H54 (cell line): ENCODE data around the gene PIF1.

Experiments
- DNase-seq: peaks from one replicate; pipeline ENCODE4 v3.0.0; 2011; ENCODE audit warnings: low spot score, mixed read lengths; ENCODE audit not compliant: insufficient read length
- FAIRE-seq: peaks from 3 replicates; lab custom pipeline; 2011; peaks lifted over from hg19 to GRCh38; lab: Jason Lieb, UNC
- POLR2A ChIP-seq: IDR thresholded peaks from 2 replicates; pipeline ENCODE4 v1.6.1; 2011; ENCODE audit warnings: low read depth, mild to moderate bottlenecking, low read length

Gene PIF1

DNA sequence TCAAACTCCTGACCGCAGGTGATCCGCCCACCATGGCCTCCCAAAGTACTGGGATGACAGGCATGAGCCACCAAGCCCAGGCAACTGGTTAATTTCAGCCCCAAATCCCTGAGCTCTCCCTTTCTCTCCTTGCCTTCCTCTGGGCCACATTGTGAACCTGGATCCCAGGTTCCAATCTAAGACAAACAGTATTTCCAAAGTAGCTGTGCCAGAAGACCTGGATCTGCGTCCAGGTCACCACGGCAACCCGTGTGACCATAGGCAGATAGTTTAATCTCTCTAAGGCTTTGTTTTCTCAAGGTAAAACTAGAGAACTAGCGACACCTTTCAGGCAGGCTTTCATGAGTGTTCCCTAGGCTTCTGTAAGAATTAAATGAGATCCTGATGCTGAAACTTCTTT, 44.1 kb downstream of the PIF1 start:
- TF ChIP-seq POLR2A = no peak
- no peak for FAIRE-seq
- DNase-seq = no peak

- DNase-seq = no peak
- TF ChIP-seq POLR2A = no peak
- no peak for FAIRE-seq
Measured at GRCh38 chr15:64780600-64781156, 44.8 kb downstream of the PIF1 start.

DNA sequence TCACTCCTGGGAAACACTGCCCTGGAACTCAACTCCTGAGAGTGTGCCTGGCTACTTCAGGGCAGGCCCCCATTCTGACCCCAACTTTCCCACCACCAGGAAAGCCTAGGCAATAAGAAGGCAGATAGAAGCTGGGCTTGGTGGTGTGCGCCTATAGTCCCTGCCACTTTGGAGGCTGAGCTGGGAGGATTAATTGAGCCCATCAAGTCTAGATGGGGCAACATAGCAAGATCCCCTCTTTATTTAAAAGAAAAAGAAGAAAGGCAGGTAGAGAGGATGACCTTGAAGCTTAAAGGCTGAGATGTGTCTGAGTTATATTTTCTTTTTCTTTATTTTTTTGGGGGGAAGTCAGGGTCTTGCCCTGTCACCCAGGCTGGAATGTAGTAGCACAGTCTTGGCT, 45.8 kb downstream of the PIF1 start:
- no peak for DNase-seq
- TF ChIP-seq POLR2A = no peak
- FAIRE-seq = no peak

- no peak for TF ChIP-seq POLR2A
Measured at GRCh38 chr15:64779024-64779423, 46.4 kb downstream of the PIF1 start.

GRCh38 chr15:64776402-64776786, 49.1 kb downstream of the PIF1 start:
- DNase-seq = no peak
- no peak for FAIRE-seq
- TF ChIP-seq POLR2A = no peak

More at GRCh38 chr15:64779024-64779423, 46.4 kb downstream of the PIF1 start:
- FAIRE-seq (no peak), DNase-seq (no peak)

GRCh38 chr15:64775551-64776401, 49.7 kb downstream of the PIF1 start, which contains the start of gene RBPMS2:
Gene RBPMS2, minus strand, starts transcription at chr15:64775589. Its CDS starts 270 bp downstream, at chr15:64775319.
- TF ChIP-seq POLR2A = no peak
- no peak for FAIRE-seq
- peak; percentile 39 for DNase-seq

- FAIRE-seq = no peak
- DNase-seq = peak; percentile 30
- TF ChIP-seq POLR2A = no peak
Measured at GRCh38 chr15:64774629-64775493, 50.6 kb downstream of the PIF1 start.

DNA sequence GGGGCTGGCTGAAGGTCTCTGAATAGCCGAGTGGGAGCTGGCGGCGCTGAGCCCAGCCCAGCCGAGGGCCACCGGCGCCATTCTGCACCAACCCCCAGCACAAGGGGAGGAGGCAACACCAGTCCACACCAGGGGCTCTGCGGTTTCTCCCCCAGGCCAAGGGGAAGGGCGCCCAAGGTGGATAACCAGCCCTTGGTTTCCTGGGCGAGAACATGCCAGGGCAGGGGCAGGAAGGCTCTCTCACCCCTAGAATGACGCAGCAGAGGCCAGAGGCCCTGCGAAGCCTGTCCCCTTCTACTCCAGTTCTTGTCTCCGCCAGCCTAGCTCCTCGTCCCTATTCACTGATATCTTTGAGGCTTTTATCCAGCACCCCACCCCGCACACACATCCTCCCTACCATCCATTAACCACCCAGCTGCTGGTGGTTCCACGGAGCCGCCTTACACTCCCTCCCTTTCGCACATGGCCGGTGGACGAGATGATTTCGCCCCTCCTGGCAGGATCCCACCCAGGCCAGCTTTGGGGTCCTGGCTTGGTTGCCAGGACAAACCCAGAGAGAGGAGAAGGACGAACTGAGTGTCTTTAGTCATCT, 51.3 kb downstream of the PIF1 start:
- FAIRE-seq (no peak), DNase-seq (no peak)
- TF ChIP-seq POLR2A = no peak

- TF ChIP-seq POLR2A = no peak
- no peak for DNase-seq
- FAIRE-seq = no peak
Measured at GRCh38 chr15:64773606-64774005, 51.8 kb downstream of the PIF1 start.

DNA sequence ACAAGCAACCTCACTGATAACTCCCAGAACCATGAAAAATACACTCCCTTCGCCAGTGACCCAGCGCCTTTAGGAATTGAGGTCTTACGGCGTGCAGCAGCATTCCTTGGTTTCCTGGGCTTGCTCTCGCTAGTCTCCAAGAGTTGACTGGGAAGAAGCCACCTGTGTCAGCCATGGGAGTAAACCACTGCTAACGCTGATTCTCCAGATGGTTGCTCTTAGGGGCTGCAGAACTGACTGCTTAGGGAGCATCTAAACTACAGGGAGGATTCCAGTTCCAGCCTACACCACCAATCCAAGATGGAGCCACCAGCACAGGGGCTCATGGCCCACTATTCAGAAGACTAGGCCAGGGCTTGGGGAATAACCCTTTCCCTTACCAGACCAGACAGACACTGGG, 52.5 kb downstream of the PIF1 start:
- no peak for FAIRE-seq
- TF ChIP-seq POLR2A = no peak
- DNase-seq = no peak

DNA sequence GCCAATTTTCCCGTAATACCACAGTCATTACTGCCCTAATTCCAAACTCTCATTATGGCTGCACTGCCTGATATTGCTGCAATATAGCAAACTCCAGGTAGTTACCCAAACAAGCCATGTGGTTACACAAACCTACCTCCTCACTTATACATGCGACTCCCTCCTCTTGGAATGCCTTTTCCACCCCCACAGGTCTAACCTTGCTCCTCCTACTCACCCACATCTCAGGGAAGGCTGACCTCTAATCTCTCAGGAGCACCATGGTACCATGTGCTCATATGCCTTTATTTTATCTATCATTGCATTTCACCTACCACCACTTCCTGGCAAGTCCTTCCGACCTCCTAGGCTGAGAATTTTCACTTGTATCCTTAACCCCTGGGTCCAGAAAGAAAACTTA, 53.0 kb downstream of the PIF1 start:
- no peak for TF ChIP-seq POLR2A
- DNase-seq (no peak), FAIRE-seq (no peak)

DNA sequence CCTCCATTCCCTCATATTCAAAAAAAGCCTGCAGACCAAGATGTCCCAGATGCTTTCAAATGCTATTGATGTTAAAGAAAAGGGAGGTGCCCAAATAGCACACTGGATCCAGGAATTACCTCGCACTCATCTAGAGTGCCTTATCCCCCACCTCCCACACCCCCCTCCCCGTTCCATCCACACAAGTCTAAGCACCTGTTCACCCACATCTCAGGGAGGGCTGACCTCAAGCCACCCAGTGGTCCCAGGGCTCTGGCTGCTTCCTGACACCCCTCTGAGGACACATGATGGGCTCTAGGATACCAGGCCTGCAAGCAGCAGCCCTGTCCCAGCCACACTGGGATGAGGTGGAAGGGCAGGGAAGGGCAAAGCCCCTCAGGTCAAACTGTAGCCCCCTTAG, 54.8 kb downstream of the PIF1 start:
- TF ChIP-seq POLR2A = no peak
- FAIRE-seq = no peak
- DNase-seq = no peak

DNA sequence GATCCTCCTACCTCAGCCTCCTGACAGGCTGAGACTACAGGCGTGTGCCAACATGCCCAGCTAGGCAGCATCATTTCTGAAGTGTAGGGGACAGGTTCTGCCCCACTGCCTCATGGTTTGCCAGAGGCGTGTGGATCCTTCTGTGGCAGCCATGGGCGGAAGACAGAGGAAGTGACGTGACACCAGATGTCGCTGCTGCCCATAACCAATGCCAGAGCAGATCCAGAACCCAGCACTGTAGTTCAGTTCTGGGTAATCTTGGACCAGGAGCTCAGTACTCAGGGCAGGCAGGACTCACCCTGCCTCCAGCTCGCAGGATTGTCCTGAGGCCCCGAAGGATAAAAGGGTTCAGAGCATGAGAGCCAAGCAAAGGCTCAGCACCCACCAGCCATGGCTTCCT, 58.2 kb downstream of the PIF1 start:
- no peak for TF ChIP-seq POLR2A
- DNase-seq (no peak), FAIRE-seq (no peak)

GRCh38 chr15:64766058-64766457, 59.4 kb downstream of the PIF1 start:
- DNase-seq (no peak), FAIRE-seq (no peak)
- TF ChIP-seq POLR2A = no peak
